Measurements from ENCODE around the gene PTGER2. TPM values are rescaled to one million over a fixed set of nuclear protein-coding genes. Genes with fewer than 3 reads are reported as not detected.

Gene PTGER2
- total RNA-seq, 2 donors from 2014 or later, result not detected

GRCh38 chr14:52303236-52303635, 10.9 kb upstream of the PTGER2 start:
- Mint-ChIP-seq H3K36me3 (ENCODE audit: low read depth) (no peaks in the 10 kb centered on the region), H3K27me3 (ENCODE audit: insufficient read depth) (no peaks in the 10 kb centered on the region)
- WGBS, 2 experiments (ENCODE audit: insufficient coverage in 1 of 2, insufficient read length in 1 of 2), result 84 to 90% methylated on average over 3 to 4 of the region's 4 CpGs

GRCh38 chr14:52304248-52304904, 9.7 kb upstream of the PTGER2 start:
- H3K27ac Mint-ChIP-seq, result no peak overlapping the region
- H3K9me3 ChIP-seq (ENCODE audit: control insufficient read depth, low read length), result no peaks in the 10 kb centered on the region
- no peaks in the 10 kb centered on the region for H3K36me3 Mint-ChIP-seq (ENCODE audit: low read depth)
- H3K9ac ChIP-seq (ENCODE audit: extremely low read depth, low read length, poor library complexity, severe bottlenecking), result no peak overlapping the region
- no peak overlapping the region for H3K4me3 Mint-ChIP-seq
- no peak overlapping the region for H3K27ac ChIP-seq (ENCODE audit: low read depth, low read length)
- 81 to 88% methylated on average over 4 of the region's 4 CpGs for WGBS, 2 experiments (ENCODE audit: insufficient coverage in 1 of 2, insufficient read length in 1 of 2)
- H3K4me1 ChIP-seq (ENCODE audit: control insufficient read depth, insufficient read depth, low read length), result no peaks in the 10 kb centered on the region
- no peak overlapping the region for H3K4me3 ChIP-seq (ENCODE audit: low read length)
- no peak for DNase-seq
- H3K4me1 Mint-ChIP-seq, result no peaks in the 10 kb centered on the region
- TF ChIP-seq CTCF (conservative IDR thresholded peaks at IDR 0.05), result no peak
- peaks cover 10% of the 10 kb centered on the region for H3K27me3 ChIP-seq (ENCODE audit: control insufficient read depth, insufficient read depth, low read length, poor library complexity, severe bottlenecking)
- H3K9me3 Mint-ChIP-seq, result no peaks in the 10 kb centered on the region
- H3K27me3 Mint-ChIP-seq (ENCODE audit: insufficient read depth), result peaks cover under 1% of the 10 kb centered on the region
- no peaks in the 10 kb centered on the region for H3K36me3 ChIP-seq (ENCODE audit: control insufficient read depth, insufficient read depth, low read length)

More at GRCh38 chr14:52303236-52303635, 10.9 kb upstream of the PTGER2 start:
- no peak for DNase-seq
- Mint-ChIP-seq H3K9me3 (no peaks in the 10 kb centered on the region), H3K27ac (no peak overlapping the region), H3K4me3 (no peak overlapping the region), H3K4me1 (no peaks in the 10 kb centered on the region)
- no peaks in the 10 kb centered on the region for H3K36me3 ChIP-seq (ENCODE audit: control insufficient read depth, insufficient read depth, low read length)
- no peaks in the 10 kb centered on the region for H3K4me1 ChIP-seq (ENCODE audit: control insufficient read depth, insufficient read depth, low read length)
- peaks cover 4% of the 10 kb centered on the region for H3K27me3 ChIP-seq (ENCODE audit: control insufficient read depth, insufficient read depth, low read length, poor library complexity, severe bottlenecking)
- H3K9ac ChIP-seq (ENCODE audit: extremely low read depth, low read length, poor library complexity, severe bottlenecking), result no peak overlapping the region
- H3K27ac ChIP-seq (ENCODE audit: low read depth, low read length), result no peak overlapping the region
- no peak overlapping the region for H3K4me3 ChIP-seq (ENCODE audit: low read length)
- H3K9me3 ChIP-seq (ENCODE audit: control insufficient read depth, low read length), result no peaks in the 10 kb centered on the region
- no peak for TF ChIP-seq CTCF (conservative IDR thresholded peaks at IDR 0.05)

DNA sequence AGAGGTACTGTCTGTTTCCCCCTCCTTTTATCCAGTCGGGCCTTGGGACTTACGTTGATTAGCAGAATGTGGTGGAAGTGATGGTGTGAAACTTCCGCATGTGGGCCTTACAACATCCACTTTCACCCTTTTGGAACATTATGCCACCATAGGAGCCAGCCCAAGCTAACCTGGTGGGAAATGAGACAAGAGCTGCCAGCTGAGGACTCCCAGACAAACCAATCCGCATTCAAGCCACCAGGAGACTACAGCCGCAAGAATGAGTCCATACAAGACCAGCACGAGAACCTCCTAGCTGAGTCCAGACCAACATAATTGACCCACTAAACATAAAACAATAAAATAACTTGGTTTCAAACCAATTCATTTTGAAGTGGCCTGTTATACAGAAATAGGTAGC, 9.1 kb upstream of the PTGER2 start:
- no peak overlapping the region for H3K9ac ChIP-seq (ENCODE audit: extremely low read depth, low read length, poor library complexity, severe bottlenecking)
- peaks cover 7% of the 10 kb centered on the region for H3K27me3 Mint-ChIP-seq (ENCODE audit: insufficient read depth)
- no peak overlapping the region for H3K4me3 ChIP-seq (ENCODE audit: low read length)
- peaks cover 17% of the 10 kb centered on the region for H3K27me3 ChIP-seq (ENCODE audit: control insufficient read depth, insufficient read depth, low read length, poor library complexity, severe bottlenecking)
- peak; percentile 55 for DNase-seq
- no peak overlapping the region for H3K27ac ChIP-seq (ENCODE audit: low read depth, low read length)
- no peaks in the 10 kb centered on the region for H3K9me3 Mint-ChIP-seq
- no peaks in the 10 kb centered on the region for H3K4me1 Mint-ChIP-seq
- no peaks in the 10 kb centered on the region for H3K4me1 ChIP-seq (ENCODE audit: control insufficient read depth, insufficient read depth, low read length)
- H3K36me3 Mint-ChIP-seq (ENCODE audit: low read depth), result no peaks in the 10 kb centered on the region
- no peak overlapping the region for H3K27ac Mint-ChIP-seq
- H3K36me3 ChIP-seq (ENCODE audit: control insufficient read depth, insufficient read depth, low read length), result no peaks in the 10 kb centered on the region
- WGBS, 2 experiments (ENCODE audit: insufficient coverage in 1 of 2, insufficient read length in 1 of 2), result 88% methylated on average over 5 of the region's 6 CpGs; no CpG with 5 or more reads in 1 of the 2 experiments
- no peak overlapping the region for H3K4me3 Mint-ChIP-seq
- no peak for TF ChIP-seq CTCF (conservative IDR thresholded peaks at IDR 0.05)
- H3K9me3 ChIP-seq (ENCODE audit: control insufficient read depth, low read length), result no peaks in the 10 kb centered on the region
